SK-N-SH (cell line): ENCODE data around the gene B4GALT6. TPM values are rescaled to one million over a fixed set of nuclear protein-coding genes. Genes with fewer than 3 reads are reported as not detected.

Source experiments
- CTCF ChIA-PET: fragments of 300-600, 350-600 bp; formaldehyde crosslinking; extraction: SDS; loops from one replicate; lab custom pipeline; 2021; lab: Yijun Ruan, JAX
- POLR2A ChIA-PET: fragments of 350-600 bp; sonication (Branson Sonifier 250); formaldehyde crosslinking; extraction: SDS; loops from one replicate; lab custom pipeline; 2020; ENCODE audit warnings: antibody characterized with exemption, inconsistent platforms; lab: Yijun Ruan, JAX
- DNase-seq: peaks from one replicate; pipeline ENCODE4 v3.0.0; 2012
- H2AFZ ChIP-seq: fragments of 200-600 bp; sonication (generic); 2 replicates; pipeline ENCODE4 v1.8.1; 2016; ENCODE audit warnings: antibody characterized with exemption, mild to moderate bottlenecking, low read depth
- H3F3A ChIP-seq: fragments of 200-600 bp; sonication (generic); replicated peaks from 2 replicates; pipeline ENCODE3; 2016; ENCODE audit warnings: antibody characterized with exemption, mild to moderate bottlenecking; ENCODE audit not compliant: insufficient read depth
- H3K27ac ChIP-seq, 2 experiments: fragments of 200-500 bp in 1 of 2; fragments of 200-600 bp in 1 of 2; sonication (Bioruptor generic) in 1 of 2; sonication (generic), shearing (Covaris generic) in 1 of 2; 2 replicates each; pipeline versions ENCODE4 v1.5.1 to v1.6.1; 2014 to 2016; ENCODE audit warnings: low read depth in 2 of 2, inconsistent platforms in 1 of 2, low read length in 1 of 2, mild to moderate bottlenecking in 1 of 2, mixed read lengths in 1 of 2
- H3K27me3 ChIP-seq: fragments of 200-600 bp; sonication (generic), shearing (Covaris generic); 2 replicates; pipeline ENCODE4 v1.6.1; 2016; ENCODE audit warnings: mixed run types; ENCODE audit not compliant: insufficient read depth
- H3K36me3 ChIP-seq, 2 experiments: fragments of 200-500 bp in 1 of 2; fragments of 200-600 bp in 1 of 2; sonication (Bioruptor generic) in 1 of 2; sonication (generic) in 1 of 2; replicated peaks in 1 of 2; 2 replicates each; pipeline versions ENCODE3 to v1.5.1; 2014 to 2016; ENCODE audit warnings: low read length in 1 of 2, mild to moderate bottlenecking in 1 of 2; ENCODE audit not compliant: insufficient read depth in 2 of 2, control insufficient read depth in 1 of 2
- H3K4me1 ChIP-seq, 2 experiments: fragments of 200-500 bp in 1 of 2; fragments of 200-600 bp in 1 of 2; sonication (Bioruptor generic) in 1 of 2; sonication (generic), shearing (Covaris generic) in 1 of 2; 2 replicates each; pipeline versions ENCODE4 v1.5.1 to v1.6.1; 2014 to 2016; ENCODE audit warnings: low read depth in 1 of 2, low read length in 1 of 2, mixed run types in 1 of 2; ENCODE audit not compliant: insufficient read depth in 2 of 2, control insufficient read depth in 1 of 2
- H3K4me2 ChIP-seq: fragments of 200-600 bp; sonication (generic), shearing (Covaris generic); 2 replicates; pipeline ENCODE4 v1.6.1; 2017; ENCODE audit warnings: mixed run types
- H3K4me3 ChIP-seq, 2 experiments: fragments of 200-500 bp in 1 of 2; fragments of 200-600 bp in 1 of 2; sonication (Bioruptor generic) in 1 of 2; sonication (generic), shearing (Covaris generic) in 1 of 2; 2 replicates each; pipeline versions ENCODE4 v1.5.1 to v1.8.1; 2014 to 2016; ENCODE audit warnings: low read depth in 2 of 2, inconsistent platforms in 1 of 2, low read length in 1 of 2, mild to moderate bottlenecking in 1 of 2, mixed read lengths in 1 of 2, moderate library complexity in 1 of 2
- H3K79me2 ChIP-seq: fragments of 200-600 bp; sonication (generic); 2 replicates; pipeline ENCODE4 v1.8.1; 2017; ENCODE audit warnings: mild to moderate bottlenecking; ENCODE audit not compliant: insufficient read depth
- H3K9ac ChIP-seq: fragments of 200-600 bp; sonication (generic); 2 replicates; pipeline ENCODE4 v1.6.1; 2017; ENCODE audit warnings: mixed run types
- H3K9me2 ChIP-seq: fragments of 200-600 bp; sonication (generic); 2 replicates; pipeline ENCODE4 v1.6.1; 2017; ENCODE audit warnings: mixed run types
- H3K9me3 ChIP-seq: fragments of 200-600 bp; sonication (generic); 2 replicates; pipeline ENCODE4 v1.6.1; 2017; ENCODE audit warnings: mixed run types, mild to moderate bottlenecking, moderate library complexity
- H4K20me1 ChIP-seq: fragments of 200-600 bp; sonication (generic); 2 replicates; pipeline ENCODE4 v1.6.1; 2017; ENCODE audit warnings: mild to moderate bottlenecking, mixed run types; ENCODE audit not compliant: insufficient read depth
- EZH2phosphoT487 ChIP-seq: fragments of 200-600 bp; sonication (generic); IDR thresholded peaks from 2 replicates; pipeline ENCODE4 v1.6.1; 2017; ENCODE audit warnings: low read depth, mixed run types, mild to moderate bottlenecking, antibody characterized with exemption, moderate library complexity, borderline replicate concordance
- FOXJ3 ChIP-seq: sonication (generic); formaldehyde crosslinking; IDR thresholded peaks from 2 replicates; pipeline ENCODE4 v1.5.1; 2020; ENCODE audit warnings: mild to moderate bottlenecking, missing genetic modification reagents
- MAX ChIP-seq: IDR thresholded peaks from 2 replicates; pipeline ENCODE4 v1.4.0; 2012; ENCODE audit warnings: low read depth
- MEF2A ChIP-seq: IDR thresholded peaks from 2 replicates; pipeline ENCODE4 v1.4.0; 2012; ENCODE audit warnings: low read depth, borderline replicate concordance
- MXI1 ChIP-seq: IDR thresholded peaks from 2 replicates; pipeline ENCODE4 v1.6.1; 2012; ENCODE audit warnings: mild to moderate bottlenecking, low read depth, low read length, improper control_type of control experiment
- PBX3 ChIP-seq: IDR thresholded peaks from 2 replicates; pipeline ENCODE4; 2012
- RFX5 ChIP-seq: IDR thresholded peaks from 2 replicates; pipeline ENCODE4 v1.6.1; 2012; ENCODE audit warnings: mild to moderate bottlenecking, improper control_type of control experiment, low read length
- SIN3A ChIP-seq: IDR thresholded peaks from 2 replicates; pipeline ENCODE4 v1.6.1; 2012; ENCODE audit warnings: low read depth, mild to moderate bottlenecking, low read length, moderate library complexity, borderline replicate concordance
- USF2 ChIP-seq: fragments of 150-350 bp; IDR thresholded peaks from 2 replicates; pipeline ENCODE4 v1.6.1; 2017; ENCODE audit warnings: antibody characterized with exemption, low read length, low read depth, borderline replicate concordance
- YY1 ChIP-seq: IDR thresholded peaks from 2 replicates; pipeline ENCODE4 v1.4.0; 2012; ENCODE audit warnings: low read depth, mild to moderate bottlenecking
- ZBTB33 ChIP-seq: IDR thresholded peaks from 2 replicates; pipeline ENCODE4 v1.4.0; 2012; ENCODE audit warnings: low read depth, borderline replicate concordance
- WGBS: methylation state at CpG from one replicate; pipeline ENCODE4 v1.1.6; 2017; ENCODE audit warnings: low lambda C conversion rate; 5-methylcytosine and 5-hydroxymethylcytosine counted together
- polyA plus RNA-seq, 3 experiments: library from polyadenylated mRNA; depleted of rRNA; stranded (reverse); fragments of >200 nt; gene quantifications; 2 replicates each; pipeline ENCODE4 v1.2.3, GENCODE V29; 2012

B4GALT6 gene
- polyA plus RNA-seq, 1 of the 3 experiments (the other 2 are of a cell fraction): 3.1 TPM

- no peaks in the 10 kb centered on the region for H3K79me2 ChIP-seq
- H3K4me3 ChIP-seq: no peak overlapping the region
- no peaks in the 10 kb centered on the region for H3F3A ChIP-seq
- no peak overlapping the region for H3K9ac ChIP-seq
- H3K4me2 ChIP-seq: no peak overlapping the region
- 62% methylated on average over 6 of the region's 6 CpGs for WGBS
- CTCF ChIA-PET: interaction anchor here (1.1 to 1.7 kb wide), 2 partner anchors 24 to 141 kb away, joined by 3 read pairs; no protein-coding TSS in a partner anchor
- POLR2A ChIA-PET: interaction anchor here (0.6 kb wide), 1 partner anchor 245 kb away, joined by 3 read pairs; the partner anchor contains the start of gene TRAPPC8
- no peaks in the 10 kb centered on the region for H3K36me3 ChIP-seq
- H4K20me1 ChIP-seq: no peaks in the 10 kb centered on the region
- no peaks in the 10 kb centered on the region; the same call in 1 of the 2 replicates for H3K27me3 ChIP-seq
- no peaks in the 10 kb centered on the region for H3K9me2 ChIP-seq
- H3K4me1 ChIP-seq: no peaks in the 10 kb centered on the region; a peak in 2 of 4 replicates
- no peak for DNase-seq
- H3K27ac ChIP-seq: no peak overlapping the region
- no peak for TF ChIP-seq SIN3A
- TF ChIP-seq RFX5: no peak
- no peak for TF ChIP-seq EZH2phosphoT487
- no peak for TF ChIP-seq ZBTB33
- TF ChIP-seq PBX3: no peak
- TF ChIP-seq MEF2A: no peak
- TF ChIP-seq MXI1: no peak
- TF ChIP-seq YY1: no peak
- no peak for TF ChIP-seq USF2
- no peak for TF ChIP-seq MAX
- no peak for TF ChIP-seq FOXJ3
- TF ChIP-seq, all 33 proteins: peak for 0
- no peaks in the 10 kb centered on the region for H3K9me3 ChIP-seq
- H2AFZ ChIP-seq: no peak overlapping the region
Measured at GRCh38 chr18:31697351-31698298, 13.2 kb upstream of the B4GALT6 start.
